HG03460 (cell line): ENCODE measurements around the gene REEP5.

Experiments used
- ATAC-seq: cut with Tn5 transposase; IDR thresholded peaks from one replicate; pipeline ENCODE4 v1.9.1; 2021; ENCODE audit not compliant: unreplicated experiment

REEP5 gene

DNA sequence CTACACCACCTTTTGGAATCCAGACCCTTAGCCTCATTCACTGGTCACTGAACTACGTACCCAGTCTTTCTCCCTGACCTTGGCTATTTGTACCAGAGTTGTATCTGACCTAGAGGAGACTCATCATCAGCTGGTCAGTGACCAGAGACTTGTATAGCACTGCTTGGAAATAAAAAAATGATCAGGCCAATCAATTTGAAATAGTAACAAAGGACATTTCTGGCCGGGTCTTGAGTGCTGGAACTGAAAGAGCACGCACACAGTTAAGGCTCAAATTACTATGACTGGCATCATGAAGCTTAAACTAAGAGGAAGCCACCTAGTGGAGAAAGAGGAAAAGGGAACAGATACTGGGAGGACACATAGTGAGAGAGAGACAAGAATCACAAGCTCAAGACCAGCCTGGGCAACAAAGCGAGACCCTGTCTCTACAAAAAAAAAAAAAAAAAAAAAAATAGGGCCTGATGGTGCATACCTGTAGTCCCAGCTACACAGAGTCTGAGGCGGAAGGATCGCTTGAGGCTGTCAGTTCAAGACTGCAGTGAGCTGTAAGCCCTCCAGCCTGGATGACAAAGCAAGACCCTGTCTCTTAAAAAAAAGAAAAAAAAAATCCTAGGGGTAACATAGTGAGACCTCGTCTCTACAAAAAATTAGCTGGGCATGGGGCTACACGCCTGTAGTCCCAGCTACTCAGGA is 73.8 kb downstream of the REEP5 start:
- peak; percentile 96 for ATAC-seq

DNA sequence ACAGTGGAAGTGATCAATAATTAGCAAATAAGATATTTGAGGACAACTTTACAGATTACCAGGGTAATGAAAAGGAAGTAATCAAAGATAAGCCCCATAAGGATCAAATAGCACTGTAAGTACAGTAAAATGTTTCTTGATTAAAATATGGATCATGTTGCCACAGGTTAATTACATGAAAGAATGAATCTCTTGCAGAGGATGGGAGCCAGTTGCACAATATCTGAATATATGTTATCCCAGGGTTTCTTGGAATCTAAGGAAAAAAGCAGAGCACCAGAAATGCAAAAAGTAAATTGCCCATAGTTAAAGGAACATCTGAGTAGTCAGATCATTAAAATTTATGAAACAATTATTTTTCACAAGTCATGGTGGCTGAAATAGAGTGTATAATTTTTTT is 74.7 kb downstream of the REEP5 start:
- ATAC-seq, result no peak

DNA sequence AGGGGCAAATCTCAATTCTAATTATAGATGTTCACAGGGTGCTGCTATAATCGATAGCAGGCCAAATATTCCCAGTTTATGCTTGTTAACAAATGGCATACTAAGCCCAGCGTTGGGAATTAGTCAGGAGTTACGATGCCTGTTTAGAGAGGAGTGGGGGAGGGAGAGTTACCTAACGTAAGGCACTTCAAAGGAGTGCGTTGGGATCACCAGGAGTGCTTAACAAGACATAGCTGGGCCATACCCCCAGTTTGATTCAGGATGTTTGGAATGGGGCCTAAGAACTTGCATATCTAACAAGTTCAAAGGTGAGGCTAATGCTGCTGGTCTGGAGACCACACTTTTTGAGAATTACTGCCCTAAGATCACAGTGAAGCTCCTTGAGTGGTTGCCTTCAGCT is 75.5 kb downstream of the REEP5 start:
- ATAC-seq, result no peak

DNA sequence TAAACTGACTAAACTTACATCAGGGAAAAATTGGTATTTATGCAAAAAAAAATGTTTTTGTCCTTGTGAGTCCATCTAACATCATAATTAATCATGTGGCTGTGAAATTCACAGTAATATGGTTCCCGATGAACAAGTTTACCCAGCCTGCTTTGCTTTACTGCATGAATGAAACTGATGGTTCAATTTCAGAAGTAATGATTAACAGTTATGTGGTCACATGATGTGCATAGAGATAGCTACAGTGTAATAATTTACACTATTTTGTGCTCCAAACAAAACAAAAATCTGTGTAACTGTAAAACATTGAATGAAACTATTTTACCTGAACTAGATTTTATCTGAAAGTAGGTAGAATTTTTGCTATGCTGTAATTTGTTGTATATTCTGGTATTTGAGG is 77.5 kb downstream of the REEP5 start:
- ATAC-seq, result no peak

DNA sequence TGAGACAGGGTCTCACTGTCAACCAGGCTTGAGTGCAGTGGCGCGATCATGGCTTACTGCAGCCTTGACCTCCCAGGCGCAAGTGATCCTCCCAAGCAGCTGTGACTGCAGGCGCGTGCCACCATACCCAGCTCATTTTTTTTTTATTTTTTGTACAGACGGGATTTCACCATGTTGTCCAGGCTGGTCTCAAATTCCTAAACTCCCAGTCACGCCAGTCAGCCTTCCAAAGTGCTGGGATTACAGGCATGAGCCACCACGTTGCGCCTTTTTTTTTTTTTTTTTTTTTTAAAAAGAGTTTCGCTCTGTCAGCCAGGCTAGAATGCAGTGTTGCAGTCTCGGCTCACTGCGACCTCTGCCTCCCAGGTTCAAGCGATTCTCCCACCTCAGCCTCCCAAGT is 88.1 kb downstream of the REEP5 start:
- ATAC-seq, result no peak

DNA sequence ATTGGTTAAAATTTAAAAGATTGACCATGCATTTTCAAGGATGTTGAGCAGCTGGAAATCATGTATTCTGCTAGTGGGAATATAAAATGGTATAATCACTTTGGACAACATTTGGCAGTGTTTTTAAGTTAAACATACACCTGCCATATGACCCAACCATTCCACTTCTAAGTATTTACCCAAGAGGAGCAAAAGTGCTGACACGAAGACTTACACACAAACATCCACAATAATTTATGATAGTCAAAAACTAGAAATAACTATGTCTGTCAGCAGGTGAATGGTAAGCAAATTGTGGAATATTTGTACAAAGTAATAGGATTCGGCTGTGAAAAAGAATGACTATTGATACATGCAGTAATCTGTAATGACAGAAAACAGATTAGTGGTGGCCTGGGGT is 91.6 kb downstream of the REEP5 start:
- no peak for ATAC-seq
